Stimulated activated naive CD4-positive, alpha-beta T cell (primary cell): ENCODE data around the gene CHST13.

Experiments
- DNase-seq, 6 experiments: peaks; one replicate each; lab custom pipeline; 2025; lab: John Stamatoyannopoulos, UW

Gene CHST13

GRCh38 chr3:126540951-126541627 is 17.1 kb downstream of the CHST13 start:
- no peak for DNase-seq

DNA sequence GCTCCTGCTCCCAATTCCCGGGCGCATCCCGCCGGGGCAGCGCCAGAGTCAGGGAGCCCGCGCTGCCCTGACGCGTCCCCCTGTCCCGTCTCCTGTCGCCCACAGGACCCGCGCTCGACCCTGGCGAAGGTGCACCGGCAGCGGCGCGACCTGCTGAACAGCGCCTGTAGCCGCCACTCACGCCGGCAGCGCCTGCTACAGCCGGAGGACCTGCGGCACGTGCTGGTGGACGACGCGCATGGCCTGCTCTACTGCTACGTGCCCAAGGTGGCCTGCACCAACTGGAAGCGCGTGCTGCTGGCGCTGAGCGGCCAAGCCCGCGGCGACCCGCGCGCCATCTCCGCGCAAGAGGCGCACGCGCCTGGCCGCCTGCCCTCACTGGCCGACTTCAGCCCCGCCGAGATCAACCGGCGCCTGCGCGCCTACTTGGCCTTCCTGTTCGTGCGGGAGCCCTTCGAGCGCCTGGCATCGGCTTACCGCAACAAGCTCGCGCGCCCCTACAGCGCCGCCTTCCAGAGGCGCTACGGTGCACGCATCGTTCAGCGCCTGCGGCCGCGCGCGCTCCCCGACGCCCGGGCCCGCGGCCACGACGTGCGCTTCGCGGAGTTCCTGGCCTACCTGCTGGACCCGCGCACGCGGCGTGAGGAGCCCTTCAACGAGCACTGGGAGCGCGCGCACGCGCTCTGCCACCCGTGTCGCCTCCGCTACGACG is 17.8 kb downstream of the CHST13 start:
- DNase-seq = no peak

GRCh38 chr3:126542340-126543241 is 18.6 kb downstream of the CHST13 start:
- DNase-seq = no peak

GRCh38 chr3:126543457-126544061 is 19.6 kb downstream of the CHST13 start:
- no peak for DNase-seq

GRCh38 chr3:126544596-126545281 is 20.8 kb downstream of the CHST13 start:
- no peak for DNase-seq

DNA sequence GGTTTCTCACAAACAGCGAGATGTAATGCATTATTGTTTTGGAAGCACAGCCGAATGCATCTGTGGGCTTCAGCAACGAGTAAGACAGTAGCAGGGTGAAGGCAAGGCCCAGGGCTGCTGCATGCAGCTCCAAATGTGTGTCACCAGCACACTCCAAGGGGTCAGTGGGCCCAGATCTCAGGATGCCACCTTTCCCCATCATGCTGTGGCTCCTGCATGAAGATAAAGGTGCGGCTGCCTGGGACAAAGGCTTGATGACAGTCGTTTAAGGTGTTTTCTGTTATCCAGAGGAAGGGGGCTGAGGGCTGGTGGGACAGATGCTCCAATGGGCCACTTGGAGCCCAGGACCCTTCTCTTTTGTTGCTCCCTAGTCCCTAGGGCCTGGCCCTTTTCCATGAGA is 21.6 kb downstream of the CHST13 start:
- DNase-seq = no peak

DNA sequence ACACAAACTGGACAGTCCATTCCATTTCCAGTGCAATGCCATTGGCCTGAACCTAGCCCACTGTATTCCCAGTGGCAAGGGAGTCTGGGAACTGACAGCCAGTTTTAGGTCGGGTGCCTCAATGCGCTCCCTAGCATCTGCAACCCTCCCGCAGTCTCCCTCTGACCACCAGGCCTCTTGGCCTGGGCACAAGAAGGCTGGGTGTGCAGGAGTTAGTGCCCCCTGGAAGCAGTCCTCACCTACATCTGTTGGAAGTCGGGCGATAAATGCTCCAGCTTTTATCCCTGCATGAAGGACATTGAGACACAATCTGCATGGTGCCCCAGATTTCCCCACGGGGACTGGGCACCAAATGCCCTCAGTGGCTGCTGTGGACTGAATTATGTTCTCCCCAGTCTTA is 22.1 kb downstream of the CHST13 start:
- no peak for DNase-seq

DNA sequence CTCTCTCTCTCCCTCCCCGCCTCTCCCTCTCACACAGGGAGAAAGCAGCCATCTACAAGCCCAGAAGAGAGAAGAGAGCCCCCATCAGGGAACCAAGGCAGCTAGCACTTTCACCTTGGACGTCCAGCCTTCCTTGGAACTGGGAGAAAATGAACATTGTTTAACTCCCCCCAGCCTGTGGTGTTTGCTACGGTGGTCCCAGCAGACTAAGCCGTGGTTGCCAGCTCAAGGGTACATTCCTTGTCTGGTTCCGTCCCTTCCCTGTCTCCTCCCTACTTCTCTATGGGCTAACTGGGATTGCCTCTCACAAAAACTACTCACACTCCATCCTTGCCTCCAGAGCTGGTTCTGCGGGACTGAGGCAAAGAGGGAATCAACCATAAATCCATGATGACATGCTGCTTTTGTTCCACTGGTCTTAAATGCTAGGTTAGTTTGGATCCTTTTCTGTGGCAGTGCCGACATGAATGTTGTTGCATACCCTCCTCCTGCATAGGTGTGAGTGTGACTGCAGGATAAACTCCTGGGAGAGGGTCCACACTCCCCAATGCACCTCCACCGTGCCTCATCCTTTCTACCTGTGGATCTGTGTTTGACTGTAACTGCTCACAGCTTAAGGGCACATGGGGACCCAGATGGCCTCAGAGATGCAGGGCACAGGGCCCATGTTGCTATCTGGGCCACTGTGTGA is 22.7 kb downstream of the CHST13 start:
- no peak for DNase-seq

GRCh38 chr3:126547721-126548120 is 23.8 kb downstream of the CHST13 start:
- DNase-seq = no peak

DNA sequence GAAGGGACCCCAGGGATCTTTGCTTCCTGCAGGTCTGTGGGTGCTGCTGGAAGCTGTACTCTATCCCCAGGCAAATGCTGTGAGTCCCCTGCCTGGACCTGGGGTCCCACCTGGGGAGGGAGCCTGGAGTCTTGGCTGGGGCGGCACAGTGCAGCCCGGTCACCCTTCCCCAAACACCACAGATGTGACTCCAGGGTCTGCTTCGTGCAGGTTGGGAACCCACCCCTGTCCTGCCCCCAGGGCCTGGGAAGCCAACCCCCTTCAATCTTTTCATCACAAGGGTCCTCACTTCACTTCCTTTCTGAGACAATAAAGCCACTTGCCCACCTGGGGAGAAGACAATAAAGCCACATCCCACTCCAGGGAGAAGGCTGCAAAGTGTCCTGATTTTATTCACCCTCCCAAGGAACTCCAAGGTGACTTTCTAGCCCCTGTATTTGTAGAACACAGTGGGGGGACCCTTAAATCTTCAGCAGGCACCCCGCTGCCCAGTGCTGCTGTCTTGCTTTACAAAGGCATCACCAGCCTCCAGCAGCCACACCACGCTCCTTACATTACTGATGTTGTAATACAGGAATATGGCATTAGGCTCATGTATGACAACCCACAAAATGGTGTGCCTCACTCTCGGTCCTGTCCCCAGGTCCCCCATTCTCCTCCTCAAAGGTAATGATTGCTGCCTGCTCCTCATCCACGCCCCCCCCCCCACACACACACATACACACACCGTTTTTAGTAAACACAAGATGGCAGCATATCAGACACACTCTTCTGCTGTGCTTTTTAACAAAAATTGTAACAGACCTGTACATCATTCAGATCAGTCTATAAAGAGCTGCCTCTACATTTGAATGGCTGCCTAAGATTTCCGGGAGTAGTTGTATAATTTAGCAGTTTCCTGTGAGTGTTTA is 24.9 kb downstream of the CHST13 start:
- no peak for DNase-seq

GRCh38 chr3:126549861-126550487 is 26.0 kb downstream of the CHST13 start:
- no peak for DNase-seq

DNA sequence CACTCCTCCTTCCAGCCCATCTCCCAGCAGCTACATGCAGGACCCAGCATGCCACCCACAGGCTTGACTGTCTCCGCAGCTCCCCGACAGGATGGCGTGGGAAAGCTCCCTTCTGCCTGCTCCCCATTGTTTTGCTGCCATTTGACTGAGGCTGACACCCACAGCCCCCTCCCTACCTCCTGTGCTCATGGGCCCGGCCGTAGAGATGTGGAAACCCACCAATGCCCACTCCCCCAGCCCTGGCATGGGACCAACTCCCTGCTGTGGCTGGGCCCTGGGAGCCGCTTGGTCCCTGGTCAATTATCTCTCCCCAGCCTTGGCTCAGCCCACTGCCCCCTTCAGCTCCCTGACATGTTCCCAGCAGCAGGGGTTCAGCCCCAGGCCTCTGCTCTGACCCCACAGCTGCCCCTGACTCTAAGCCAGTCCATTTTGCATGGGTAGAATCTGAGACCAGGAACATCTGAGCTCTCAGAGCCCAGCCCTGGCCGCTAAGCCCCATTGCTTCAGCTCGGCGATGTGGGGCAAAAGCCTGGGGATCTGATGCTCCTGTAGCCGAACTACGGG is 26.6 kb downstream of the CHST13 start:
- DNase-seq = no peak

- no peak for DNase-seq
Measured at GRCh38 chr3:126551121-126551838, 27.3 kb downstream of the CHST13 start.

DNA sequence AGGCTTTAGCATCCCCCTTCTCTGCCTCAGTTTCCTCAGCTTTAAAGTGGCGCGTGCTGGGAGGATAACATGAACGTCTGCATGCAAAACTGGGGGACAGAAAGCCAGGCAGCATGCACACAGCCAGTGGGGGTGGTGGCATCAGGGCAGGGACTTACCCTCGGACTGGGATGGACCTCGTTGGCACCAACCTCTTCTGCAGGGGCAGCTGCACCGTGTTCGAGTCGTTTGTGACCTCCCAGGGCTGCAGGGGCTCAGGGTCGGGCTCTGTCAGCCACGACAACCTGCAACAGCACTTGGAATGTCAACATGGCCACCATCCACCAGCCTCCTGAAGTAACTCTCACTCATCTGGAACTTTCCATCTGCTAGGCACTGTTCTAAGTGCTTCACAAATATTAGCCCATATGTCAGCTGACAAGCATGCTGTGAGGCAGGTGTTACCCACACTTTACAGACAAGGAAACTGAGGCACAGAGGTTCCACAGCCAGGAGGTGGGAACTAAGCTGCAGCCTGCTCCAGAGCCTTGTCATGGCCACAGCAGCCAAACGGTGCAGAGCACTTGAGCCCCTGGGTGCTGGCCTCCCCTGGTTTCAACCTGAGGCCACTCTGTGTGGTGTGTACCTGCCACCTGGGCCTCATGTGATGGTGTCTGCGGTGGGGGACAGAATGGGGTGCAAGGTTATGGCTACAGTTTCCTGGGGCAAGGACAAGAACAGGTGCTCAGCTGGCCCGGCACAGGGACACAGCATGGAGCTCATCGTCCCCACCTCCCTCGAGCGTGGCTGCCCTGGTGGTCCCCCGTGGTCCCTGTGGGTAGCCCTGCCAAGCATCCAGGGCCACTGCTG is 28.1 kb downstream of the CHST13 start:
- no peak for DNase-seq

- no peak for DNase-seq
Measured at GRCh38 chr3:126552688-126553283, 28.8 kb downstream of the CHST13 start.

GRCh38 chr3:126553284-126554084 is 29.5 kb downstream of the CHST13 start:
- DNase-seq = no peak
